Lower leg skin (tissue), 4 donors: ENCODE measurements around the gene HOXA1. TPM values are rescaled to one million over a fixed set of nuclear protein-coding genes. Genes with fewer than 3 reads are reported as not detected.

ENCODE experiments used
- DNase-seq, 2 donors: peaks; one replicate each; pipeline ENCODE4 v3.0.0-alpha.2; 2019; ENCODE audit warnings: low spot score in 2 of 2
- H3K4me3 ChIP-seq: fragments of 200-600 bp; sonication (generic); 2 replicates; pipeline ENCODE4 v1.5.1; 2017; ENCODE audit warnings: mild to moderate bottlenecking, low read depth; ENCODE audit not compliant: poor library complexity, severe bottlenecking
- CTCF ChIP-seq, 3 donors: fragments of 450-650 bp; IDR thresholded peaks; one replicate each; pipeline ENCODE4 v1.5.1; 2016; ENCODE audit warnings: antibody characterized with exemption in 3 of 3, mild to moderate bottlenecking in 3 of 3, moderate library complexity in 2 of 3
- POLR2A ChIP-seq, 2 donors: fragments of 450-650 bp; IDR thresholded peaks; one replicate each; pipeline ENCODE4 v1.6.1; 2016 to 2017; ENCODE audit warnings: antibody characterized with exemption in 2 of 2, mild to moderate bottlenecking in 1 of 2, moderate library complexity in 1 of 2
- WGBS, 2 donors: methylation state at CpG; one replicate each; pipeline ENCODE4 v1.1.5; 2018; 5-methylcytosine and 5-hydroxymethylcytosine counted together
- intact Hi-C: fragments of 100-400 bp; cut with DNase I; formaldehyde crosslinking; loops from one replicate; pipeline ENCODE4 v1.15.0; 2023; ENCODE audit warnings: low total_unique reads
- total RNA-seq, 4 donors: library from RNA; depleted of rRNA; stranded (reverse); fragments of >200 nt; gene quantifications; one replicate each; pipeline ENCODE4 v1.1.0, GENCODE V29; 2016

HOXA1 gene
- total RNA-seq, 4 donors from 2014 or later, result 0.63 to 3.2 (median 1.9) TPM

DNA sequence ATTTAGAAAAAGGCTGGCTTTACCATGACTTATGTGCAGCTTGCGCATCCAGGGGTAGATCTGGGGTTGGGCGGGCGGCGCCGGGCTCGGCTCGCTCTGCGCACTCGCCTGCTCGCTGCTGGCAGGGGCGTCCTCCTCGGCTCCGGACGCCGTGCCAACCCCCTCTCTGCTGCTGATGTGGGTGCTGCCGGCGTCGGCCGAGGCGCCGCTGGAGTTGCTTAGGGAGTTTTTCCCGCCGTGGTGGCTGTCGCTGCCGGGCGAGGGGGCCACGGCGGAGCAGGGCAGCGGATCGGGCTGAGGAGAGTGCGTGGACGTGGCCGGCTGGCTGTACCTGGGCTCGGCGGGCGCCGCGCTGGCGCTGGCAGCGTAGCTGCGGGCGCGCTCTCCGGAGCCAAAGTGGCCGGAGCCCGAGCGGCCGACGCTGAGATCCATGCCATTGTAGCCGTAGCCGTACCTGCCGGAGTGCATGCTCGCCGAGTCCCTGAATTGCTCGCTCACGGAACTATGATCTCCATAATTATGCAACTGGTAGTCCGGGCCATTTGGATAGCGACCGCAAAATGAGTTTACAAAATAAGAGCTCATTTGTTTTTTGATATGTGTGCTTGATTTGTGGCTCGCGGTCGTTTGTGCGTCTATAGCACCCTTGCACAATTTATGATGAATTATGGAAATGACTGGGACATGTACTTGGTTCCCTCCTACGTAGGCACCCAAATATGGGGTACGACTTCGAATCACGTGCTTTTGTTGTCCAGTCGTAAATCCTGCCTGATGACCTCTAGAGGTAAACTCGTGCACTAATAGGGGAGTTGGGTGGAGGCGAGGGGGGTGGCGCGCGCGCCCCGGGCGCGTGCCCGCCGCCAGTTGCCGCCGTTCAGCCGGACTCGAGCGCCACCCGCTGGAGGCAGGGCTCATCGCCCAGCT lies 47.5 kb upstream of the HOXA1 start, which contains the start of gene HOXA5:
Gene HOXA5 (minus strand): TSS at position 659 of the 927 bp plus-strand sequence. CDS start 74 bp downstream, at position 585.
- peak in 1 of 2 donors; percentile 87 for DNase-seq
- peak in 1 of 3 donors; percentile 30 for TF ChIP-seq CTCF (IDR thresholded peaks at IDR 0.05)
- TF ChIP-seq POLR2A (IDR thresholded peaks at IDR 0.05), result no peak
- intact Hi-C loops, result loop anchor here (5.0 kb wide), 1 partner anchor 291 kb away; no protein-coding TSS in a partner anchor
- peak within 1 kb of the TSS; percentile 29 for H3K4me3 ChIP-seq
- WGBS, 2 donors, result 48 to 55% methylated on average over 79 to 83 of the region's 86 CpGs

GRCh38 chr7:27142580-27143022 lies 46.8 kb upstream of the HOXA1 start:
- peak overlapping the region; percentile 29 for H3K4me3 ChIP-seq
- intact Hi-C loops, result loop anchor here (5.0 kb wide), 1 partner anchor 290 kb away; no protein-coding TSS in a partner anchor
- no peak for DNase-seq
- WGBS, 2 donors, result 41 to 62% methylated on average over 29 of the region's 29 CpGs
- TF ChIP-seq CTCF (IDR thresholded peaks at IDR 0.05) (no peak), POLR2A (IDR thresholded peaks at IDR 0.05) (no peak)

- TF ChIP-seq POLR2A (IDR thresholded peaks at IDR 0.05) (no peak), CTCF (IDR thresholded peaks at IDR 0.05) (no peak)
- DNase-seq, result peak in 1 of 2 donors; percentile 80
- WGBS, 2 donors, result 74 to 76% methylated on average over 30 of the region's 30 CpGs
- intact Hi-C loops, result loop anchor here (5.0 kb wide), 1 partner anchor 290 kb away; no protein-coding TSS in a partner anchor
- peak overlapping the region; percentile 29 for H3K4me3 ChIP-seq
Measured at GRCh38 chr7:27141923-27142579, 46.3 kb upstream of the HOXA1 start.

GRCh38 chr7:27141137-27141922 lies 45.5 kb upstream of the HOXA1 start:
- TF ChIP-seq CTCF (IDR thresholded peaks at IDR 0.05) (no peak), POLR2A (IDR thresholded peaks at IDR 0.05) (no peak)
- H3K4me3 ChIP-seq, result no peak overlapping the region
- DNase-seq, result peak in 1 of 2 donors; percentile 28
- WGBS, 2 donors, result 82 to 89% methylated on average over 18 of the region's 18 CpGs
- intact Hi-C loops, result loop anchor here (5.0 kb wide), 1 partner anchor 289 kb away; no protein-coding TSS in a partner anchor
